Measurements from ENCODE around the gene FBXL3.

Gene FBXL3

DNA sequence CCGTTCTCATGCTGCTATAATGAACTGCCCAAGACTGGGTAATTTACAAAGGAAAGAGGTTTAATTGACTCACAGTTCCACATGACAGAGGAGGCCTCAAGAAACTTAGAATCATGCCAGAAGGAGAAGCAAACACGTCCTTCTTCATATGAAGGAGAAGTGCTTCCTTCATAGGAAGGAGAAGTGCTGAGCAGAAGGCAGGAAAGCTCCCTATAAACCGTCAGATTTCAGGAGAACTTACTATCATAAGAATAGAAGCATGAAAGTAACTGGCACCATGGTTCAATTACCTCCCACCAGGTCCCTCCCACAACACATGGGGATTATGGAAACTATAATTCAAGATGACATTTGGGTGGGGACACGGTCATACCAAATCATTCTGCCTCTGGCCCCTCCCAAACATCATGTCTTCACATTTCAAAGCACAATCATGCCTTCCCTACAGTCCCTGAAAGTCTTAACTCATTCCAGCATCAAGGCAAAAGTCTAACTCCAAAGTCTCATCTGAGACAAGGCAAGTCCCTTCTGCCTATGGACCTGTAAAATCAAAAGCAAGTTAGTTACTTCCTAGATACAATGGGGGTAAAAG lies 68.0 kb downstream of the FBXL3 start:
- FAIRE-seq = no peak
- no peak for DNase-seq (ENCODE audit: extremely low spot score, insufficient read length, low read depth)

DNA sequence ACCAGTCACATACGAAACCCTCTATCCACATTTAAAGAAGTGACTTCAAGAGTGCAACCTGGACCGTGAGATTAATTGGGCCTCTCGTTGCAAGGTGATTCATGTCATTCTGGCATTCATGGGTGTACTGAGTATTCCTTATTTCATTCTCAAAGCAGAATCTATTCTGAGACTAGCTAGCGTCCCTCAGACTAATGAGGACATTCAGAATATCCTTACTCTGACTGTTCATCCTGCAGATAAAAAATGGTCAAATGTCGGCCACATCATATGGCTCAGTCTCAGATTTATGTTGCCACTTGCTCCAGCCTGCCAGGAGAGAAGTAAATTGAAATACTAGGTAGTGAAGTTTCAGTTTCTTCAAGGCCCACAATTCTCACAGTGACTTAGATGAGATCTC lies 71.3 kb downstream of the FBXL3 start:
- no peak for FAIRE-seq

More for the DNA sequence above, 71.3 kb downstream of the FBXL3 start:
- DNase-seq (ENCODE audit: extremely low spot score, insufficient read length, low read depth) = no peak

Data from GM18507 (cell line).